ENCODE data around the gene JMJD7.

Gene JMJD7

GRCh38 chr15:41792000-41792637, 35.8 kb upstream of the JMJD7 start:
- TF ChIP-seq, protein P1, sequence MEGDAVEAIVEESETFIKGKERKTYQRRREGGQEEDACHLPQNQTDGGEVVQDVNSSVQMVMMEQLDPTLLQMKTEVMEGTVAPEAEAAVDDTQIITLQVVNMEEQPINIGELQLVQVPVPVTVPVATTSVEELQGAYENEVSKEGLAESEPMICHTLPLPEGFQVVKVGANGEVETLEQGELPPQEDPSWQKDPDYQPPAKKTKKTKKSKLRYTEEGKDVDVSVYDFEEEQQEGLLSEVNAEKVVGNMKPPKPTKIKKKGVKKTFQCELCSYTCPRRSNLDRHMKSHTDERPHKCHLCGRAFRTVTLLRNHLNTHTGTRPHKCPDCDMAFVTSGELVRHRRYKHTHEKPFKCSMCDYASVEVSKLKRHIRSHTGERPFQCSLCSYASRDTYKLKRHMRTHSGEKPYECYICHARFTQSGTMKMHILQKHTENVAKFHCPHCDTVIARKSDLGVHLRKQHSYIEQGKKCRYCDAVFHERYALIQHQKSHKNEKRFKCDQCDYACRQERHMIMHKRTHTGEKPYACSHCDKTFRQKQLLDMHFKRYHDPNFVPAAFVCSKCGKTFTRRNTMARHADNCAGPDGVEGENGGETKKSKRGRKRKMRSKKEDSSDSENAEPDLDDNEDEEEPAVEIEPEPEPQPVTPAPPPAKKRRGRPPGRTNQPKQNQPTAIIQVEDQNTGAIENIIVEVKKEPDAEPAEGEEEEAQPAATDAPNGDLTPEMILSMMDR (IDR thresholded peaks at IDR 0.05; ENCODE audit: control insufficient read depth, extremely low read depth, insufficient read depth) = no peak
- H3K4me3 ChIP-seq (ENCODE audit: low read depth, low read length) = no peak overlapping the region
- no peak for DNase-seq (ENCODE audit: low read depth)

GRCh38 chr15:41794081-41794480, 33.8 kb upstream of the JMJD7 start:
- H3K4me3 ChIP-seq (ENCODE audit: low read depth, low read length) = no peak overlapping the region
- TF ChIP-seq, protein P1 (IDR thresholded peaks at IDR 0.05; ENCODE audit: control insufficient read depth, extremely low read depth, insufficient read depth) = no peak
- DNase-seq (ENCODE audit: low read depth) = no peak

- H3K4me3 ChIP-seq (ENCODE audit: low read depth, low read length) = no peak overlapping the region
- DNase-seq (ENCODE audit: low read depth) = no peak
- TF ChIP-seq, protein P1 (IDR thresholded peaks at IDR 0.05; ENCODE audit: control insufficient read depth, extremely low read depth, insufficient read depth) = no peak
These were observed 31.7 kb upstream of the JMJD7 start for GRCh38 chr15:41795996-41796856.

GRCh38 chr15:41797201-41797944, 30.5 kb upstream of the JMJD7 start:
- no peak for DNase-seq (ENCODE audit: low read depth)

DNA sequence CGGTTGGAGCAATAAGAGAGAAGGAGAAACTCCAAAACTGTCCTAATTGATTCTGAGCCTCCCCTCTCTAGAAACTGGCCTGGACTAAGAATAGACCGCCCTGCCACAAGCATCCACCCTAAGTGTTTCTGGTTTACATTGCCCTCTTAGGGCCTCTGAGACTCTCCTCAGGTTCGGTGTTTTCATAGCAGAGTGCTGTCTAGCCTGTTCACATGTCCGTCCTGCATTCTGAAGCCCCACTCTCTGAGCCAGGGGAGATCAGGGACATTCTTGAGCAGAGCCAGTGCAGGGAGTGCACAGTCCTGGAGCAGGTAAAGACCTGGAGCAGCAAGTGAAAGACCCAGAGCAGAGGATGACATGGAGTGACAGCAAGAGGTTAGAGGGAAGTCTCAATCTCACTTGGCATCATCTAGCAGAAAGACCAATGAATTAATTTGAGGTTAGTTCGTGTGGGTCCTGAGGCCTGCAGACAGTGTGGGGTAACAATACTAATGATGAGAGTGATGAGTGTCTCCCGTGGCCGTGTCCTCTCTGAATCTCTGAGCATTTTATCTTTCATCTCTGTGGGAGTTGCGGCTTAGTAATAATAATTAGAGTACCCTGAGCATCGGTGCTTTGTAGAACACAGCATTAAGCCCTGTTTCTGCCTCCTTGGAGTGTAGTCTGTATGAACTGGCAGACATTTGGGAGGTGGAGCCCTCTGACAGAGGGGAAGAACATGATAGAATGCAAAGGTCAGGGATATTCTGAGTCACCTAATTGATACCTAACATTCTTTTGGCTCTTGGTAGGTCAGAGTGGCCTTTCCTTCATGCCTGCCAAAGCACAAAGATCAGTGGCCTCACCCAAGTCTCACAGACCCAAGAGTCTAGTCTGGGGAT, 29.0 kb upstream of the JMJD7 start:
- DNase-seq (ENCODE audit: low read depth) = no peak
- TF ChIP-seq, protein P1 (IDR thresholded peaks at IDR 0.05; ENCODE audit: control insufficient read depth, extremely low read depth, insufficient read depth) = no peak
- H3K4me3 ChIP-seq (ENCODE audit: low read depth, low read length) = no peak overlapping the region

More at GRCh38 chr15:41797201-41797944, 30.5 kb upstream of the JMJD7 start:
- TF ChIP-seq, protein P1 (IDR thresholded peaks at IDR 0.05; ENCODE audit: control insufficient read depth, extremely low read depth, insufficient read depth) = no peak
- H3K4me3 ChIP-seq (ENCODE audit: low read depth, low read length) = no peak overlapping the region

- no peak overlapping the region for H3K4me3 ChIP-seq (ENCODE audit: low read depth, low read length)
- DNase-seq (ENCODE audit: low read depth) = no peak
- TF ChIP-seq, protein P1 (IDR thresholded peaks at IDR 0.05; ENCODE audit: control insufficient read depth, extremely low read depth, insufficient read depth) = no peak
These were observed 28.4 kb upstream of the JMJD7 start for GRCh38 chr15:41799488-41799805.
